NCI-H187 treated with DMSO at 0.1 percent for 48 hours (cell line): ENCODE data around the gene LRRC71.

Experiments used
- DNase-seq: peaks from one replicate; lab custom pipeline; 2025; lab: John Stamatoyannopoulos, UW

The LRRC71 gene

GRCh38 chr1:156927215-156928042 is 7.0 kb downstream of the LRRC71 start:
- DNase-seq: peak; percentile 44

DNA sequence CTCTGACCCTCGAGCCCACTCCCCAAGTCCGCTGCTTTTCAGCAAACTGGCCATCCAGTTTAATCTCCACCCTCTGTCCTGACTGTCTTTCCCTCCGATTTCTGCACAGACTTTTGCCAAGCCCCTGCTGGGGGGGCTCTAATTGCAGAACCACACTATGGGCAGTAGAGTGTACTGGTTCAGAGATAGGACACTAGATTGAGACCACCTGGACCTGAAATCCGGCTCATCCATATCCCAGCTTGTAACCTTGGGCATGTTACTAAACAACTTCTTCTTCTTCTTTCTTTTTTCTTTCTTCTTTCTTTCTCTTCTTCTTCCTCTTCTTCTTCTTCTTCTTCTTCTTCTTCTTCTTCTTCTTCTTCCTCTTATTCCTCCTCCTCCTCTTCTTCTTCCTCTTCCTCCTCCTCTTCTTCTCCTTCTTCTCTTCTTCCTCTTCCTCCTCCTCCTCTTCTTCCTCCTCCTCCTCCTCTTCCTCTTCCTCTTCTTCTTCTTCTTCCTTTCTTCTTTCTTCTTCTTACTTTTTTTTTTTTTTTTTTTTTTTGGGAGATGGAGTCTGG is 7.7 kb downstream of the LRRC71 start:
- DNase-seq: no peak

- DNase-seq: no peak
Observed at GRCh38 chr1:156929596-156930238, 9.3 kb downstream of the LRRC71 start.

GRCh38 chr1:156930483-156930882 is 10.1 kb downstream of the LRRC71 start:
- no peak for DNase-seq

DNA sequence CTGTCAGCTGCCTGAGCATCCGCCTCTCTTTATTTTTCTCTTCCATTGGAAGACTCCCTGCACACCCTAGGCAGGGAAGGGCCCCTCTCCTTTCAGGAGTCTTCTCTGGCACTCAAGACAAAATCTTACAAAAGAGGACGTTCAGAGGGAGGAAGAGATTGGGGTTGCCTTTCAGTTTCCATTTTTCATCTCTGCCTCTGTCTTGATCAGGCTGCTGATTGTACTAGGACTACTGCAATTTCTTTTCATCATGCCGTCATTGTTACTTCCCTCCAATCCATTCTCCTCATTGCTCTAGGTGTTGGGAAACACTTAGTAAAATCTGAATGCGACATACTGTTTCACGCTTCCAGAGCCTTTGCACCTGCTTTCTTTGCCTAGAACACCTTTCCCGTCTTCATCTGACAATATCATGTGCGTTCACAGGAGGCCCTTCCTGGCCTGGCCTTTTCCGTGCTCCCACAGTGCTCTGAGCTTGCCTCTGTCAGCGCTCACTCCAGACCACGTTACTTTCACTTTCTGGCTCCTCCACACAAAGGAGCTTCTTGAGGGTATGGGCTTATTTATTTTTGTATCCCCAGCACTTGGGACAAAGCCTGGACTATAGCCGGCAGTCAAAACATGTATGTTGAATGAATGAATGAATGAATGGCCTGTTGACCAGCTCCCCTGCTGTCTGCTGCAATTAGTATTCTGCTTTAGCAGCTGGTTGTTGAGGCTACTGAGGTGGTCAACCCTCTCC is 10.9 kb downstream of the LRRC71 start:
- no peak for DNase-seq

DNA sequence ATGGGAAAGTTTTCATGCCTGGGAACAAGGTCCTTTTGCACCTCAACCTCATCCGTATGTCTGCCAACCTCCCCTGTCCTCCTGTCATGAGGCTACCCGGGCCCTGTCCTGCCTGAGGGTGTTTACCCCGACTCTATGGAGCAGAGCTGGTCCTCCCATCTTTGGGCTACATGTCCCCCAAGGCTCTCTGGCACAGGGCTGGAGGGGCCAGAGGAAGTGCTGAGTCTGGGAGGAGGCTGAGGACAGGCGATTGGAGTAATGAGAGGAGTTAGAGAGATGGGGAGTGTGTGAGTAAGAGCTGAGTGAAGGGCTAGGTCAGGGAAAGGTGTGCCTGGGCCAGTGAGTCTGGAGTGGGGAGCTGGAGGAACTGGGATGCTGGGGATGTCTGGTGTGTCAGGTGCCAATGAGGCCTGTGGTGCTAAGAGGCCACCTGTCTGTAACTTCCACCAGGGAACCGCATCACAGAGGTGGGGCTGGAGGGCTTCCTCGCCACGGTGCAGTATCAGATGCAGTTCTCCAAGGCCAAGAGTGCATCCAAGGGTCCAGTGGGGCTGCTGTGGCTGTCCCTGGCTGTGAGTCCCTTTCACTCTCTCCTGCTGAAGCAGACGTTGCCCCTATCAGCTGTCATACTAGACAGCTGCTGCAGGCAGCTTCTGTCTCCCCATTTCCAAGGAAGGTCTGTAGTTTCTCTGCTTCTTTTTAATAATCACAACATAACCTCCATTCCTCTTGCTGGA is 11.7 kb downstream of the LRRC71 start:
- no peak for DNase-seq

- DNase-seq: no peak
Observed at GRCh38 chr1:156933136-156933535, 12.7 kb downstream of the LRRC71 start.

GRCh38 chr1:156935505-156936128 is 15.2 kb downstream of the LRRC71 start:
- no peak for DNase-seq

GRCh38 chr1:156936191-156936590 is 15.8 kb downstream of the LRRC71 start:
- no peak for DNase-seq

DNA sequence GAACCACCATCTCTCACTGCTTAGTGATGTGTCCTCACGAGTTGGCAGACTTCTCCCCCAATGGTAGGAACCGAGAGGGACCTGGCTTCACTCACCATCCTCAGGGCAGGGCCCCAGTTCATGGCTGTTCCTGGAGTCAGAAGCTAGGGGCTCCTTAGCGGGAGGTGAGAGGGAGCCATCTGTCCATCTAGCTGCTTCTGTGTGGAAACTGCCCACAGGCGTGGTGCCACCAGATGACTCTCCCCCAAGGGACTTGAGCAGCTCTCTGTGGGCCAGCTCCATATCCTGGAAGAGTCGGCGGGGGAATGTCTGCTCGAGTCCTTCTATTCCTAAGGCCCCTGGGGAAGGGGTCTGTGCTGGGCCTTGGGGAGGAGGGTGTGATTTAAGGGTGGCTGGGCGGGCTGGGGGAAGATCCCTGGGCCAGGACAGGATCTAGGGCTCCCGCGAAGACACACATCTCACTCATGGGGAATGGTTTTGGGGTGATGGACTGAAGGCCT is 16.3 kb downstream of the LRRC71 start:
- DNase-seq: no peak

- DNase-seq: peak; percentile 42
Observed at GRCh38 chr1:156937883-156938282, 17.5 kb downstream of the LRRC71 start.

- DNase-seq: no peak
Observed at GRCh38 chr1:156938813-156939212, 18.4 kb downstream of the LRRC71 start.

DNA sequence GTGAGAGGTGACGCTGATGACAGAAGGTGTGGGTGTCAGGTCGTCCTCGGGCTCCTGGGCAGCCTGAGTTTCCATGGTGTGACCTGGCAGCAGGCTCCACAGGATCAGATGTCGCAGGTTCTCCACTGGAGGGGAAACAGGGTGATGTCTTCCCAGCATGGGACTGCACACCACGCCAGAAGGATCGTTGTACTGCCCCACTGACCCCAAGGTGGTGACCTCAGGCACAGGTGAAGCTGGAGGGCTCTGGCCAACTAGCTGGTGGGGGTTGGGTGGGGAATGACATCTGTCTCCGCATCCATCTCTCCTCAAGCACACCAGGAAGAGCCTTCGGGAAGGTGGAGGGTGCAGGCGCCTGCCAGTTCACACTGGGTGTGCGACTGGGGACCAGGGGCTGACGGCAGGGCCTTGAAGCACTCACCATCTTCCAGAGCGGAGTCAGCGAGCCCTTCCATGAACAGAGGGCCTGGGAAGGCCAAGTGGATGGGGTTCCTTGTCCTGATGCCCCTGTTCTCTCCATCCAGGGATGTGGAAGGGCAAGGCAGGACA is 19.4 kb downstream of the LRRC71 start:
- no peak for DNase-seq

DNA sequence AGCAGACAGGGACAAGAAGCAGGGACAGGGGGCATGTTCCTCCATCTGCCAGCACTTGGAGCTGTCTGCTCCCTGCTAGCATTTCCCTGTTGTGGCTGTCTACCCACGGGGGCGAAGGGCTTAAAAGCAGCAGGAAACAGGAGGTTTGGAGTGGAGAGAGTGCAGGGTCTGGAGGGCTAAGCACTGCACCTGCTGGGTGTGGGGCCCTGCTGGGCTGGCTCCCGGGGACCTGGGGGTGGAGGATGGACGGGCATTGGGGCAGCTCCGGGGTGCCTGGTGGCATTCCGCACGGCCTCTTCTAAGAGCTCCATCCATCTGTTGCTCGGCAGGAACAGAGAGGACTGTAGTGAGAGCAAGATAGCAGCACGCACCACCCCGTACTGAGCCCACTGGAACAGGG is 21.2 kb downstream of the LRRC71 start:
- DNase-seq: no peak

GRCh38 chr1:156942176-156942575 is 21.7 kb downstream of the LRRC71 start:
- DNase-seq: no peak

DNA sequence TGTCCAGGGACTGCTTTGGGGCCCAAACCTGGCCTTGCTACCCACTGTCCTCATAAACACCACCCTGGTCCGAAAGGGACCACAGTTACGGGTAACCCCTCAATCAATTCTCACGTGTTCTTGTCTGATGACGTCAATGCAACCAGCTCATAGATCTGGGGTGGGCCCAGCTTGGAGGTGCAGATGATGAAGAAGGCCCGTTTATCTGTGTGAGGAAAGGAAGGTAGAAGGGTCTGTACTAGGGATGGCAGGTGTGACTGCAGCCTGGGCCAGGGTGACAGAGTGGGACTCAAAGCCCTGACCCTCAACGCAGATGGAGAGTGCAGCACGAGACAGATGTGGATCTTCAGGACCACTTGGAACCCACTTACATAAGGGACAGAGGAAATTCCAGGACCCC is 22.1 kb downstream of the LRRC71 start:
- no peak for DNase-seq

DNA sequence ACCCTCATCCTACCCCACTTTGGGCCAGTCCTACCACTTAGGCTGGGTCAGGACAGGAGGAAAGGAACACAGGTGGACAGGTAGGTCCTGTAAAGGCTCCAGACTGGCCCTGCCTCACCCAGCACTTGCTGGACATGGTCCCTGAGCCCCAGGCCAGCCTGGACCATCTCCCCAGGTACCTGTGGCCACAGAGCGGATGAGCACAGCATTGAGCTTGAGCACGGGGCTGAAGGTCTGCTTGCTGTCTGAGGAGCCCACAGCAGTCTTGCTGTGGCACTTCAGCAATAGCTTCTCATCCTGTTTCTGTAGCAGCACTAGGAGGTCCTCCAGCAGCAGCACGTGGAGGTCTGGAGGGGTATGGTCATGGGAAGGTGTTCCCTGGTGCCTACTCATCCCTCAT is 23.3 kb downstream of the LRRC71 start:
- DNase-seq: no peak

DNA sequence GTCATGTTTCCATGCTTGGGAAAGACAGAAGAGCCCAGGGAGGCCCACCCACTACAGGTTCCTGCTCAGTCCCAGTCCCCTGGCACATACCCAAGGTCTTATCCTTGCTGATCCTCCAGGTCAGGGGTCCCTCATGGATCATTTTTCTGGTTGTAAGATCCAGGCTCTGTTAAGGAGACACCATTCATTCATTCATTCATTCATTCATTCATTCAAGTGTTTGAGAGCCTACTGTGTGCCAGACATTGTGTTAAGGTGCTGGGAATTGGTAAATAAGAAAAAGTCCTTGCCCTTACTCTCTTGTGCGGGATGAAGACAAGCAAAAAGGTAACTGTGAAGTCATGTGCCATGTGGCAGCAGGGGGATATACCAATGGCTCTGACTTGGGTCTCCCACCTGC is 23.8 kb downstream of the LRRC71 start:
- no peak for DNase-seq

GRCh38 chr1:156944848-156945247 is 24.4 kb downstream of the LRRC71 start:
- no peak for DNase-seq

GRCh38 chr1:156945881-156946661 is 25.6 kb downstream of the LRRC71 start:
- peak; percentile 18 for DNase-seq
